Dedifferentiated amniotic fluid mesenchymal stem cell (primary cell): Measurements from ENCODE around the gene FIBCD1.

ENCODE experiments used
- DNase-seq: peaks from one replicate; pipeline ENCODE4 v3.0.0-alpha.2; 2016; ENCODE audit errors: extremely low spot score

Gene FIBCD1

GRCh38 chr9:130895038-130895437 lies 44.0 kb downstream of the FIBCD1 start:
- no peak for DNase-seq

- no peak for DNase-seq
Observed at GRCh38 chr9:130894546-130894945, 44.5 kb downstream of the FIBCD1 start.

DNA sequence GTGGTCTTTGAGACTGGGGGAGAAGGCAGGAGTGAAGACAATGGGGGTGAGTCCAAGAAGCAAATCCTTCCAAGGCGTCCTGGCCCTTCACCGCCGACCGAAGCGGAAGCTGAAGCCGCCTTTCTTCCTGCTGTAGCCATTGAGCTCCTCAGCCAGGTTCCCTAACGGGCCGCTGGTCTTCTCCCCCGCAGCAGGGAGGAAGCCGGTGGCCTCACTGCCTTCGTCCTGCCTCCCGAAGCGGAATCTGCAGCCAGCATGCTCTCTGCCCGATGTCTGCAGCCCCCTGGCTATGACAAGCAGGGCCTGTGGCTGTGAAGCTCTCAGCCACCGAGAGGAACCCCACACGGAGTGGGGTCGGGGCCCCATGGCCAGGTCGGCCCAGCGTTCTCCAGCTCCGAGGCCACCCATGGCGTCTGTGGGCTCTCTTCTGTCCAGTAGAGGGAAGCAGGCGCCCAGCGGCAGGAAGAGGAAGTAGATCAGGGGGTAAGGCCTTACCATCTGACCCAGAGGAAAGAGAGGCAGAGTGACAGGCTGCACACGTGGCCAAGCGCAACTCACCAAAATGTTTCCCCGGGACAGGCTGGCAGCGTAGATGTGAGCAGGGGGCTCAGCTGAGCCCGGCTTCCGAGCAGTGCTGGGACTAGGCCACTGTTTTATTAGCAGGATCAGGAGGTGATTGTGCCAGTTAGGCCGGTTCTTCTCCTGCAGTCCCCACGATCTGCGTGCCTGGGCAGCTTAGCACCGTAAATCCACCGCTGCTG lies 45.5 kb downstream of the FIBCD1 start:
- no peak for DNase-seq

DNA sequence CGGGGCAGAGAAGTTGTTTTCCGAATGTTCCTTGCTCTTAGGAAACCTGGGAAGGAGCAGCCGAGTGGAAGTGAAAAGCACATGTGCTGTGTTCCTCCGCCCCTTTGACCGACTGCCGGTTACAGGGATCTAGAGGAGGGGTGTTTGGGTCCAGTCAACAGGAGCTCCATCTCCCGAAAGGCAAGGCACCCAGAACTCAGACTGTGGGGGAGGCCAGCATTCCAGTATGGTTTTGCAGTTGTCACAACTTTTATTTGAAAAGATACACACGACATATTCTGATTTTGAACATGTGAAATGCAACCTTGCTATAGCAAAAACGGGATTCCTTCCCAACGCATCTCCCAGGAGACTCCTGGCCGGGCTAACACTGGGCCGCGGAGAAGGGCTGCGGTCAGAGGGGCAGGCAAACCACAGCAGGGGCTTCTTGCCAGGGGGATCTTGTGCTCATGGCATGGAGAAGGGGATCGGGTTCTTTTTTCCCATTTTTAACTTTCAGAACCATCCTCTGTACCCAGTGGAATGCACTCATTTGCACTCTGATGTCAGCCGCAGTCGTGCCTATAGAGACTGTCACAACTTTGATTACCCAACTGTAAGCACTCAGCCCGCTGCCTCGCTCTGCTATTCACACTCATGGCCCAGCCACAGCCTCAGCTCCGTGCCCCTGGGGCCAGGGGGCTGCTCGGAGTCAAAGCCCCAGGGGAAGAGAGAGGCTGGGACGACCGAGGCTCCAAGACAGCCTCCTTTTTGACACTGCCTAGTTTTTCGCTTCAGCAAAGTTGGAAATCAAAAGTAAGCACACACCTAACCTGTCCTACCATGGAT lies 46.4 kb downstream of the FIBCD1 start:
- DNase-seq, result no peak

DNA sequence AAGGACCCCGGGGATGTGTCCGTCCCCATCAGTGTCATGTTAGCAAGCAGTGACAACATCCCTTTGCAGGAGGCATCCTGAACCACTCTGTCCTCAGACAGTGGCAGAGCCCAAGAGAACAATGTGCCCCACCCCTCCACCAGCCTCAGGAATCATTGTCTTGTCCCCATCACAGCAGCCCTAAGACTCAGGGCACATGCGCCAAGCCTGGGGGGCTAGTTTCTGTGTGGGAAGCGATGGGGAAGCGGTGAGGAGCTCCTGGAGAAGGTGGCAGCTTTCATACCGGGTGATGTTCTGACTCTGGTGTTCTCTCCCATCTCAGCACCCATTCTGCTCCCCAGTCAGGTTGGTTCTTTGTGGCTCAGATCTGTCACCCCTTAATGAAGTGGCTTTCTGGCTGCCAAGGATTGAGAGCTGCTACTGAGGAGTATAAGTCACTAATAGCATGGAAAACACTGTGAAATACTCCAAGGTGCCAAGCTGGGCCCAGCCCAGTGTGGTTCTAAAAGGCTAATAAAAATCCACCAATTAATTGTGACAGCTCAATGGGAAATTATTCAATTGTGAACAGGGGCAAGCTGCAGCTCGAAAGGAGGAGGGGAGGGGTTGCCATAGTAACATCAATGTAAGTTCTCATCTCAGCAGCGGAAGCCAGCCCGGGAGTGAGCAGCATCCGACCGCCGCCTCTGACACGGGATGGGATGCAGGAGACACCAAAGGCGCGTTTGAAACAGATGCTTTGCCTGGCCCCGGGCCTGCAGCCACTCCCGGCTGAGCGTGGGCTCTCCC lies 47.2 kb downstream of the FIBCD1 start:
- no peak for DNase-seq

- no peak for DNase-seq
Observed at GRCh38 chr9:130890870-130891687, 48.0 kb downstream of the FIBCD1 start.

GRCh38 chr9:130890124-130890523 lies 48.9 kb downstream of the FIBCD1 start:
- no peak for DNase-seq

DNA sequence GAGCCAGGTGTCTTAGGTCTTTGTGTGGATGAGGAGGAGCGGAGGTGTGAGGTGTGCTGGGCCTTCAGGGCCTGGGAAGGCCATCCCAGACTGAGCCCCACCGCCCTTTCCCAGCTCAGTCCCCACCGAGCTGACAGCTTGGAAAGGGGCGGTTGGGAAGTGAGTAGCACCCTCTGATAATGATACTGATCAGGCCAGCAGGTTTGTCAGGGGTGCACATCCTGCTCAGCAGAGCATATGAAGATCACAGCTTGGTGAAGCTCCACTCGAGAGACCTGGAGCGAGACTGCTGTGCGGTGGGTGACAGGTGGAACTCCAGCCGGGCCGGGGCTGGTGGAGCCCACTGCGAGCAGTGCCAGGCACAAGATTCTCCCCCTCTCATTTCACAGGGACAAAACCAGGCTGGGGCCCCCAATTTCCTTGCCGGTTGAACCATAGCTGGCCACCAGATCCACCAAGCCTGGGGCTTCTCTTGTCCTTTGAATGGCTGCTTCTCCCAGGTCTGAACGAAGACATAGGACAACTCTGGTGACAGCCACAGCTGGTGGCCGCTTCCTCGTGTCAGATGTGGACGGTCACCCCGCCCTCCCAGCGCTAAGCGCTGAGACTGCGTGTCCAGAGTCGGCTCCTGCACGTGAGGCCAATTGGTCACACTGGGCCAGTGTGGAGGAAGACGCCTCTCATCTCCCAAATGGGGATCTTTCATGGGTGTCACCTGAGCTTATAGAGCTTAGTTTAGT lies 50.7 kb downstream of the FIBCD1 start:
- no peak for DNase-seq

DNA sequence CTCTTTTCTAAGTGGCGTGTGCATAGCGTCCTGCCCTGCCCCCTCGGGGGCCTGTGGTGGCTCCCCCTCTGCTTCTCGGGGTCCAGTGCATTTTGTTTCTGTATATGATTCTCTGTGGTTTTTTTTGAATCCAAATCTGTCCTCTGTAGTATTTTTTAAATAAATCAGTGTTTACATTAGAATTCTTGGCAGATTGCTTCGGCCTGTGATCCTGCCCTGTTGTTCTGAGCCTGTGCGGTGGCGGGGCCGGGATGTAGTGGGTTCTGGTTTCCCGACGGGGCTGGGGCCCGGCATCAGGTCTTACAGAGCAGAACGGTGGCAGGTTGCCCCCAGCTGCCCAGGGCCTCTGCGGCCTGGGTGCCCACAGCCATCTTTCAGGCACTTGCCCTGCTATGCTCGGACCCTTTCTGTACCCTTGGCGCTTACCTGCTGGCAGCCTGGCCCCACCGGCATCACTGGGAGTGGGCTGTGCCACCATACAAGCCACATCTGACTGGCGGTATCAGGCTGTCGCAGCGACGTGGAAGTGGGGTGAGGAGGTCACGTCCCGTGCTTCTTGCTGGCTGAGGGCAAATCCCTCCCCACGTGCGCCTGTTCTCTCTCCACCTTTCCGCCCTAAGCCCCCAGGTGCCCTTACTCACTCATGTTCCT lies 51.4 kb downstream of the FIBCD1 start:
- DNase-seq, result no peak

- no peak for DNase-seq
Observed at GRCh38 chr9:130886981-130887380, 52.1 kb downstream of the FIBCD1 start.

DNA sequence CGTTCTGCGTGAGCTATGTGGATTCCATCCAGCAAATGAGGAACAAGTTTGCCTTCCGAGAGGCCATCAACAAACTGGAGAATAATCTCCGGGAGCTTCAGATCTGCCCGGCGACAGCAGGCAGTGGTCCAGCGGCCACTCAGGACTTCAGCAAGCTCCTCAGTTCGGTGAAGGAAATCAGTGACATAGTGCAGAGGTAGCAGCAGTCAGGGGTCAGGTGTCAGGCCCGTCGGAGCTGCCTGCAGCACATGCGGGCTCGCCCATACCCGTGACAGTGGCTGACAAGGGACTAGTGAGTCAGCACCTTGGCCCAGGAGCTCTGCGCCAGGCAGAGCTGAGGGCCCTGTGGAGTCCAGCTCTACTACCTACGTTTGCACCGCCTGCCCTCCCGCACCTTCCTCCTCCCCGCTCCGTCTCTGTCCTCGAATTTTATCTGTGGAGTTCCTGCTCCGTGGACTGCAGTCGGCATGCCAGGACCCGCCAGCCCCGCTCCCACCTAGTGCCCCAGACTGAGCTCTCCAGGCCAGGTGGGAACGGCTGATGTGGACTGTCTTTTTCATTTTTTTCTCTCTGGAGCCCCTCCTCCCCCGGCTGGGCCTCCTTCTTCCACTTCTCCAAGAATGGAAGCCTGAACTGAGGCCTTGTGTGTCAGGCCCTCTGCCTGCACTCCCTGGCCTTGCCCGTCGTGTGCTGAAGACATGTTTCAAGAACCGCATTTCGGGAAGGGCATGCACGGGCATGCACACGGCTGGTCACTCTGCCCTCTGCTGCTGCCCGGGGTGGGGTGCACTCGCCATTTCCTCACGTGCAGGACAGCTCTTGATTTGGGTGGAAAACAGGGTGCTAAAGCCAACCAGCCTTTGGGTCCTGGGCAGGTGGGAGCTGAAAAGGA lies 53.3 kb downstream of the FIBCD1 start:
- DNase-seq, result no peak

GRCh38 chr9:130884542-130885483 lies 54.2 kb downstream of the FIBCD1 start:
- no peak for DNase-seq

DNA sequence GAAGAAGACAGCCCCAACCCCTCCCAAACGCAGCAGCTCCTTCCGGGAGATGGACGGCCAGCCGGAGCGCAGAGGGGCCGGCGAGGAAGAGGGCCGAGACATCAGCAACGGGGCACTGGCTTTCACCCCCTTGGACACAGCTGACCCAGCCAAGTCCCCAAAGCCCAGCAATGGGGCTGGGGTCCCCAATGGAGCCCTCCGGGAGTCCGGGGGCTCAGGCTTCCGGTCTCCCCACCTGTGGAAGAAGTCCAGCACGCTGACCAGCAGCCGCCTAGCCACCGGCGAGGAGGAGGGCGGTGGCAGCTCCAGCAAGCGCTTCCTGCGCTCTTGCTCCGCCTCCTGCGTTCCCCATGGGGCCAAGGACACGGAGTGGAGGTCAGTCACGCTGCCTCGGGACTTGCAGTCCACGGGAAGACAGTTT lies 54.9 kb downstream of the FIBCD1 start:
- no peak for DNase-seq

DNA sequence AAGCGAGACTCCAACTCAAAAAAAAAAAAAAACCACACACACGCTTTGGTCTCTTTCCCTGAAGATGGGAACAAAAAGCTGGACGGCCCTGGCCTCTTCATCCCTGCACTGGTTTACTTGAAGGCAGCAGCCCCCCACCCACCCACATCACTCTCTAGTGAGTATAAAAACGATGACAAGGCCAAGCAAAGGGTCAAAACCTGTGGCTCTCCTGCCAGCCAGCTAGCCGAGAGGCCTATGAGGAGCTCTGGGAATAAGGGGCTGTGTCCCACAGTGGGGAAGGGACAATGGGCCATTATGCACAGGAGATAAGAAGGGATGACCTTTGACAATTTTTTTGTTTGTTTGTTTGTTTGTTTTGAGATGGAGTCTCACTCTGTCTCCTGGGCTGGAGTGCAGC lies 55.6 kb downstream of the FIBCD1 start:
- DNase-seq, result no peak

GRCh38 chr9:130882696-130883225 lies 56.3 kb downstream of the FIBCD1 start:
- no peak for DNase-seq

DNA sequence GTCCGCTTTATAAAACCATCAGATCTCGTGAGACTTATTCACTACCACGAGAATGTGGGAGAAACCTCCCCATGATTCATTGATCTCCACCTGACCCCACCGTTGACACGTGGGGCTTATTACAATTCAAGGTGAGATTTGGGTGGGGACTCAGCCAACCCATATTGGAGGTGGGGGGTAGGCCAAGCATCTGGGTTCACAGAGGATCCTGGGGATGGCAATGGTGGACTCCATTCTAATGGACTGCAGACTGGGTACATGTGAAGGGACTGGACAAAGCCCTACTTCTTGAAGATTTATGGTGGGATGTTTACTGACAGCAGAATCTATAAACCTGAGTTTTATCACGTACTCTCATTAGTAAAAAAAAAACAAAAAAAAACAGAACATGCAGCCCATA lies 57.5 kb downstream of the FIBCD1 start:
- DNase-seq, result no peak

DNA sequence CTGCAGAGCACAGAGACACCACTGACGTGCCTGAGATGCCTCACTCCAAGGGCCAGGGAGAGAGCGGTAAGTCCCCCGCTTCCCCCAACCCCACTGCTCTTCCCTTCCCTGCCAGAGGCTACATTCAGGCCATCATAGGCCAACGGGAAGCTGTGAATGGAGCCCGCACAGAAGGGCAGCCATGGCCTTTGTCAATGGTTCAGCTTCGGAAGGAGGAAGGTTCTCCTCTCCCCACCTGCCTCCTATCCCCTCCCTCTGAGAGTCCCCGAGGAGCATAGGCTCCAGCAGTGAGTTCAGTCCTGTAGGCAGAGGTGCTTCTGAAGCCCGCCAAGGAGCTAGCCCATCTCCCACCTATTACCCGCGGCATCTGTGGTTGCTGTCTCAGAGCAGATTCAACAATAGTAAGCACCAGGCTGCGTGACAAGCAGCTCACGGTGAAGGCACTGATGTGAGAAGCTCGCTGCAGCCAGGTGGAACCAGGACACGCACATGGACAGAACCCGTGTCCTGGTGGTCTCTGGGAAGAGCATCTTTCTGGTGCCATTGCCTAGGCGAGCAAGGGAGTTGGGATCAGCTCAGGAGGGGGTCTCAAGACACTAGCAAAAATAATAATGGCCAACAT lies 58.3 kb downstream of the FIBCD1 start:
- no peak for DNase-seq
